Ureter (tissue), 1 donor: Measurements from ENCODE around the gene SLAIN2. TPM values are rescaled to one million over a fixed set of nuclear protein-coding genes. Genes with fewer than 3 reads are reported as not detected.

Experiments used
- DNase-seq: peaks from one replicate; pipeline ENCODE4 v3.0.0-alpha.2; 2020; ENCODE audit warnings: low spot score
- total RNA-seq: library from RNA; stranded (reverse); gene quantifications from one replicate; pipeline ENCODE4 v1.2.4, GENCODE V29; 2023
- donor health status: DM: yes; HTN: yes; CAD: no.

The SLAIN2 gene
- total RNA-seq, 1 donor from 2014 or later, result 92.0 TPM

DNA sequence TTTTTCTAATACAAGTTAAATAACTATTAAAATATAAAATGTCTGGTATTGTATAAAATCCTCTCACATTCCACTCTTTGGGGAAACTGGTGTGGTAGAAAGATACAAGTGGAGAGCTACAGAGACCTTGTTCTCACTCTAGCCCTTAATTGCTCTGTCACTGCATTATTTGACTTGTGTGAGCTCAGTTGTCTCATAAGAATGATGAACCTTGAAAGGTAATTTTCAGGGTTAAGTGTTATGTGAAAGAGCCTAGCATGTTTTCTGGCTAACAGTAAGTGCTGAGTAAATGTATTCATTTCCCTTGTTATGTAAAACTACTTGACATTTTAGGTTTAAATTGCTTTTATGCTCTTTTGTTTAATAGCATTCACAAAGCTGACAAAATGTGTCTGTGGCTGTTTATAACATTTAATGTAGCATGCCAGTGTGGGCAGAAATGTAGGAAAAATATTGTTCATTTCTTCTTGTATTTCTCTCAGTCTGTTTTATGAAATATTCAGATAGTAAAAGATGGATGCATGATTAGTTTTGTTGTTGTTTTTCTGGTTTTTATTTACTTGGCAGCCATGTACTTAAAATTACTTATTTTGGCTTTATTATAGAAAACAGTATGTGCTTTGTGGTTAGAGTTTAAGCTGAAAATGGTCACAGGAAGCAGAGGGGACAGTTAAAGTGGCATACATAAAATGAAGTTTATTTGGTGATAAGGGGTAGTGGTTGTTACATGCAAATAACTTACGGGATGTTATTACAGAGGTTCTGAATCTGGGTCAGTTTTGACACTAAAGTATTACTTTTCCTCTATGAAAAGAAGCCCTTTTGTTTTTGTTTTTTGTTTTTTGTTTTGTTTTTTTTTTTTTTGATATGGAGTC is 29.2 kb downstream of the SLAIN2 start:
- DNase-seq, result no peak

- DNase-seq, result no peak
Measured at GRCh38 chr4:48372272-48372671, 30.9 kb downstream of the SLAIN2 start.

DNA sequence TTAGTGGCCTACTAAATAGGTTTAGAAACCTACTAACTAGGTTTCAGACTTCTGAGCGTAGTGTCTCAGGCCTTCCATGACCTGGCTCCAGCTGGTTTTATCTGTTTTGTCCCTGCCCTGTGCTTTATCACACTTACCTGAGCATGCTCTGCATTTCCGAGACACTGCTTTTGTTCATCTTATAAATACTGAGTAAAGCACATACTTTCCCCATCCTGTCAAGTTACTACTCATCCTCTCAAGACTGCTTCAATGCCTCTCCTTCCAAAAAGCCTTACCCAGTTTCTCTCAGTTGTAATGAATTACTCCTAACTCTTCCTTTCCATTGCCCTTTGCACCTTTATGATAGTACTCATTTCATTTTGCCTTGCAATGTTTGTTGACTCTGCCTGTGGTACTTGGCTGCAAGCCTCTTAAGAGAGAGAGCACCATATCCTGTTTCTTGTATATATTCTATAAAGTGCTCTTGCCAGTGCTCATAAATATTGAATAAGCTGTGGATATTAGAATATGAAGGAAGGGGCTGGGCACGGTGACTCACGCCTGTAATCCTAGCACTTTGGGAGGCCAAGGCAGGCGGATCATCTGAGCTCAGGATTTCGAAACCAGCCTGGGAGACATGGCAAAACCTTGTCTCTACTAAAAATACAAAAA is 34.4 kb downstream of the SLAIN2 start:
- DNase-seq, result peak; percentile 43

- no peak for DNase-seq
Measured at GRCh38 chr4:48379587-48380180, 38.4 kb downstream of the SLAIN2 start.

- no peak for DNase-seq
Measured at GRCh38 chr4:48380583-48381167, 39.3 kb downstream of the SLAIN2 start.

DNA sequence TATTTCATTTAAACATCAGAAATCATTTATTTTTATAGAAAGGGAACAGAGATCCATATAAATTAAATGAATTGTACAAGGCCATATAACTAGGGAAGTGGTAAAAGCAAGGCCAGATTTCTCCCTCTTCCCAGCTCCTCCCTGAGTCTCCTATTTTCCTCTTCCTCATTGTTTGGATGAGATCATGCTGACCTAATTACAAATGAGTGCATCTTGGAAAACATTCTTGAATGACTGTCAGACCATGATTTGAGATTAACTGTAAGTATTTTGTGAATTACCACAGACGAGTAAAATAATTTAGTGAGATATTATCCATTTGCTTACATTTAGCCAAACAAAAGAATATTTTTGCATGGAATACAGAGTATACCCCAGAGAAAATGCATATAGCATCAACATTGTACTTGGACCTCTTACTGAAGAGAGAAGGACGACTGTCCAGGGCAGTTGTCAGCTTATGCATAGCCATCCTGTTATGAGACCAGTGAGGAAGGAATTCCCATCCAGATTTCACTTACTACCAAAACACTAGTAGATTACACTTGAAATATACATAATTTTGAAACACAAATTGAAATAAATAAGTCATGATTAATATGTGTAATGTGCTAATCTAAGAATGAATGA is 47.3 kb downstream of the SLAIN2 start:
- DNase-seq, result no peak

- no peak for DNase-seq
Measured at GRCh38 chr4:48396043-48396442, 54.7 kb downstream of the SLAIN2 start.

GRCh38 chr4:48400416-48400815 is 59.1 kb downstream of the SLAIN2 start:
- DNase-seq, result no peak

DNA sequence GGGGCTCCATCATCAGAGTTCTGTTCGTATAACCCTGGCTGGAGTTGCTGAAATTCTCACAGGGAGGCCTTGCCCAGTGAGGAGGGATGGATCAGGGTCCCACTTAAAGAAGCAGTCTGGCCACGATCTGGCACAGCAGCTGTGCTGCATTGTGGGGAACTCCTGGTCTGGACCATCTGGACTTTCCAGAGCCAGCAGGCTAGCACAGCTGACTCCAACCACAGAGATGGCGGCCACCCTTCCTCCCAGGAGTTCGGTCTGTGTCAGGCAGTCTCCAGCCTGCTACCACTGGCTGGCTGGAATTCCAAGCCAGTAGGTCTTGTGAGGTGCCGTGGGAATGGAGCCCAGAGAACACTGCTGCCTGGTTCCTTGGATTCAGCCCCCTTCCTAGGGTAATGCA is 62.0 kb downstream of the SLAIN2 start:
- no peak for DNase-seq

DNA sequence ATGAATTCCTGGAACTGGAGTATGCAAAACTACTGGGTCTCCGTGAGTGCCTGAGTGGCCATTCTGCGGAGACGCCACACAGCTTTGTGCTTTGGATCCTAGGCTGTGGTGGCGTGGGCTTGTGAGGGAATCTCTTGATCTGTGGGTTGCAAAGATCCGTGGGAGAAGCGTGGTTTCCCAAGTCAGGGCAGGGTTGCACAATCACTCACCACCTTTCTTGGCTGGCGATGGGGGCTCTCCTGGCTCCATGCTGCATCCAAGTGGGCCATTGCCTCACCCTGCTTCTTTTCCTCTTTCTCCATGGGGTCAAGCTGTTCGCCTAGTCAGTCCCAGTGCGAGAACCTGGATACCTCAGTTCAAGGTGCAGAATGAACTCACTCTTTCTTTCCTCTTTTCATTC is 62.5 kb downstream of the SLAIN2 start:
- DNase-seq, result no peak

DNA sequence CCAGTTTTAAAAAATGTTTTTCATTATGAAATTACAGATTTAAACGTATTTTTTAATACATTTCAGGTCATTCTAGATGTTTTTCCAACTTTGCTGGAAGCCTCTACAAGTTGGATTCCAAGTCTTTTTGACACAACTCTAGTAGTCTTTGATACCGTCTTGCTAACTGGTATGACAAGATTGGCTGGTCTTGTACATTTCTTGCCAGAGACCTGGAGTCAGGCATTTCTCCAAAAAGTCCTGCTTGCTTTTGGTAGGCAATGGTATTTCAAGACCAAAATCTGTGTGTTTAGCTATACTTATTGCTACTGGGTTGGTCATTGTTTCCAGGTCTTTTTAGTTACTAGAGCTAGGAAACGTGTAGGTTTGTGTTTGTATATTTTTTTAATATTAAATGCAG is 64.6 kb downstream of the SLAIN2 start:
- no peak for DNase-seq

DNA sequence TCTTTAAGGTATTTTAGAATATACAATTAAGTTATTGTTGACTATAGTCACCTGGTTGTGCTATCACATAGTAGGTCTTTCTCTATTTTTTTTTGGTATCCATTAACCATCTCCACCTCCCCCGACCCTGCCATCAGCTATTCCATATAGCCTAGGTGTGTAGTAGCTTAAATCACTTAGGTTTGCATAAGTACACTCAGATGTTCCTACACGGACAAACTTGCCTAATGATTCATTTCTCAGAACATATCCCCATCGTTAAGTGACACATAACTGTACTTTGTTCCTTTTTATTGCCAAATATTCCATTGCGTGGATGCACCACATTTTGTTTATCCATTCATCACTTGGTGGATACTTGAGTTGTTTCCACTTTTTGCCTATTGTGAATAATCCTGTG is 67.9 kb downstream of the SLAIN2 start:
- no peak for DNase-seq

GRCh38 chr4:48410812-48411211 is 69.5 kb downstream of the SLAIN2 start:
- DNase-seq, result no peak

- DNase-seq, result no peak
Measured at GRCh38 chr4:48420144-48420543, 78.8 kb downstream of the SLAIN2 start.

- DNase-seq, result no peak
Measured at GRCh38 chr4:48421101-48421500, 79.8 kb downstream of the SLAIN2 start.

DNA sequence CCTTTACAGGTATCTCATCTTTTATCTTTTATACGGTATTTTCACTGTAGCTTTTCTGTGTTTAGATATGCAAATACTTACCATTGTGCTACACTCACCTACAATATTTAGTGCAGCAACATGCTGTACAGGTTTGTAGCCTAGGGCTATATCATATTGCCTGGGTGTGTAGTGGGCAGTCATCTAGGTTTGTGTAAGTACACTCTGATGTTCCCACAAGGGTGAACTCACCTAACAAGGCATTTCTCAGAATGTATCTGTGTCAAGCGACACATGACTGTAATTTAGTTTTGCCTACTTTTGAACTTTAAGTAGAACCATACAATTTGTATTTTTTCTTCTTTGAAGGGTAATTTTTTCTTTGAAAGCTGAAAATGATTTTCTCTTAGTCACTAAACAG is 87.6 kb downstream of the SLAIN2 start:
- DNase-seq, result no peak

GRCh38 chr4:48429709-48430474 is 88.6 kb downstream of the SLAIN2 start:
- no peak for DNase-seq

GRCh38 chr4:48431401-48431800 is 90.1 kb downstream of the SLAIN2 start:
- DNase-seq, result no peak

DNA sequence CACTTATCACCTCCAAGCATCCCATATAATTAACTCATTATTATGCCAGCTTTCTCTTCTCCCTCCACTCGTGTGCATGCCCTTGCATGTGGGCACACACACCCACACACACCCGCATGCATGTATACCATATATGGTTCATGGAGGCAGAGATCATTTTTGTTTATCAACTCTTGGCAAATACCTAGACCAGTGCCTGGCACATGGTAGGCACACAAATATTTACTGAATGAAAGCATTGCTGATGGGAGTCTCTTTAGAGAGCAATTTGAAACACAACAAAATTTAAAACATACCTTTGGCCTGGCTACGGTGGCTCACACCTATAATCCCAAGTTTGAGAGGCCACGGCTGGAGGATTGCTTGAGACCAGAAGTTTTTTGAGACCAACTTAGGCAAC is 90.7 kb downstream of the SLAIN2 start:
- no peak for DNase-seq

GRCh38 chr4:48436318-48436717 is 95.0 kb downstream of the SLAIN2 start:
- DNase-seq, result no peak

DNA sequence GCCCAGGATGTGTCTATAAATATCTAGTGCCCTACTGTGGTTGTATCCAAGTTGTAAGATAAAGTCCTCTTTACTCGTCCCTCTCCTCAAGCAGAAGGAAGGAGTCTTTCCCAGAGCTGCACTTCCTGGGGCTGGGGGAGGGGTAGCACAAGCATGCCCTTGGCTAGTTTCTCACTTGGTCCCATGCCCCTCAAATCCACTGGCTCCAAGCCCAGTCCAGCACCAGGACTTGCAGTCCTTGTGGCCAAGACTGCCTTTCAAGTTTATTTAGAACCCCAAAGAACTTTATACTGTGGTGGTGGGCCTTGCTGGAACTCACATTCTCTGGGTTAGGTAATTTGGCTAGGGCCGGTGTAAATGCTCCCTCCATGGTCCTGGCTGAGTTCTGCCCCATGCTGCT is 98.7 kb downstream of the SLAIN2 start:
- no peak for DNase-seq
